ENCODE measurements around the gene GPR45. TPM values are rescaled to one million over a fixed set of nuclear protein-coding genes. Genes with fewer than 3 reads are reported as not detected.

GPR45 gene
- total and polyA plus RNA-seq, 2 of the 13 experiments (the other 11 are each of a cell fraction or from before 2014, with no cell fraction given) = not detected

DNA sequence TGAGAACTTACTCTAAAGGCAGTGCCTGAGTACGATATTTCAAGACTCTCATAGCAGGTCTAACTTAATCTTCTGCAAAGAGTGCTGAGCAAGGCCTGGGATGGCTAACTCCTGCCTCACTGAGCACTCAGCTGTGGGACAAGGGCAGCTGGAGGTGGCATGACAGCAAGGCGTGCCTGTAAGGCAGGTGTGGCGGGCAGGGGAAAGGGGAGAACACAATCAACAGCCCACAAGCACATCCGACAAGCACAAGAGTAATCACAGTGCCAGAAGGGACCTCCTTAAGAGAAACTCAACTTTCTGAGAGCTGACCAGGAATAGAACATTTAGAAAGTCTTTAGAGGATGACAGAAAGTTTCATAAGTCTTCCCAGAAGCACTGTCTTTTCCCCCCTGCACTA lies 42.0 kb downstream of the GPR45 start:
- H3K79me2 ChIP-seq (ENCODE audit: insufficient read depth, low read length) = no peaks in the 10 kb centered on the region
- ATAC-seq (no peak), DNase-seq (ENCODE audit: low spot score) (no peak), FAIRE-seq (no peak)
- no peak overlapping the region for H3K4me3 ChIP-seq (replicated peaks in 1 of 3; ENCODE audit: insufficient read depth in 1 of 3, low read depth in 2 of 3, low read length in 3 of 3)
- WGBS (ENCODE audit: low lambda C conversion rate) = 94% methylated on average over 4 of the region's 4 CpGs
- peaks cover 44 to 97% of the 10 kb centered on the region in 2 experiments for H3K36me3 ChIP-seq (replicated peaks in 1 of 2; ENCODE audit: control insufficient read depth in 1 of 2, insufficient read depth in 2 of 2, low read length in 2 of 2)
- H3K4me1 ChIP-seq (ENCODE audit: insufficient read depth, low read length) = no peaks in the 10 kb centered on the region
- intact Hi-C loops (cut with micrococcal nuclease; ENCODE audit: unreplicated experiment) (no loop called here), in situ Hi-C loops (cut with HindIII; ENCODE audit: extremely low pct_ligation_motif_present, low pct_unique_long_range_greater_than_20kb) (no loop called here)
- no peak overlapping the region for H2AFZ ChIP-seq (ENCODE audit: low read length)
- no peaks in the 10 kb centered on the region for H4K20me1 ChIP-seq (ENCODE audit: insufficient read depth, low read length)
- H3K27me3 ChIP-seq (ENCODE audit: control insufficient read depth in 1 of 2, insufficient read depth in 2 of 2, low read length in 2 of 2) = no peaks in the 10 kb centered on the region
- BruUV-seq (replicated peaks) = no TSS peak
- no peaks in the 10 kb centered on the region for H3K9me3 ChIP-seq (ENCODE audit: low read length)
- ChIA-PET CTCF (ENCODE audit: low intra/inter-chr PET ratio, low total read pairs) (no interaction called here), POLR2A (no interaction called here)
- no peak overlapping the region for H3K4me2 ChIP-seq (ENCODE audit: low read depth, low read length)
- no peak overlapping the region for H3K27ac ChIP-seq (ENCODE audit: extremely low read length, insufficient read depth, low read length)
- H3K9ac ChIP-seq (ENCODE audit: insufficient read depth, low read depth, low read length) = no peak overlapping the region
- TF ChIP-seq HNRNPL (IDR thresholded peaks at IDR 0.05; ENCODE audit: low read depth, low read length) (no peak), ZNF333 (CRISPR knock-in tag; IDR thresholded peaks at IDR 0.05; ENCODE audit: borderline replicate concordance) (no peak), ZNF772 (CRISPR knock-in tag; IDR thresholded peaks at IDR 0.05) (no peak), ZUFSP (CRISPR knock-in tag; IDR thresholded peaks at IDR 0.05; ENCODE audit: borderline replicate concordance) (no peak), ZSCAN22 (CRISPR knock-in tag; IDR thresholded peaks at IDR 0.05) (no peak), ZNF746 (CRISPR knock-in tag; IDR thresholded peaks at IDR 0.05) (no peak), NCOA1 (CRISPR knock-in tag; IDR thresholded peaks at IDR 0.05) (no peak), ZNF674 (CRISPR knock-in tag; IDR thresholded peaks at IDR 0.05; ENCODE audit: low read depth) (no peak), KDM4B (CRISPR knock-in tag; IDR thresholded peaks at IDR 0.05) (no peak), GZF1 (CRISPR knock-in tag; IDR thresholded peaks at IDR 0.05) (no peak), ZNF556 (CRISPR knock-in tag; IDR thresholded peaks at IDR 0.05; ENCODE audit: borderline replicate concordance) (no peak)
- TF ChIP-seq, protein P1, sequence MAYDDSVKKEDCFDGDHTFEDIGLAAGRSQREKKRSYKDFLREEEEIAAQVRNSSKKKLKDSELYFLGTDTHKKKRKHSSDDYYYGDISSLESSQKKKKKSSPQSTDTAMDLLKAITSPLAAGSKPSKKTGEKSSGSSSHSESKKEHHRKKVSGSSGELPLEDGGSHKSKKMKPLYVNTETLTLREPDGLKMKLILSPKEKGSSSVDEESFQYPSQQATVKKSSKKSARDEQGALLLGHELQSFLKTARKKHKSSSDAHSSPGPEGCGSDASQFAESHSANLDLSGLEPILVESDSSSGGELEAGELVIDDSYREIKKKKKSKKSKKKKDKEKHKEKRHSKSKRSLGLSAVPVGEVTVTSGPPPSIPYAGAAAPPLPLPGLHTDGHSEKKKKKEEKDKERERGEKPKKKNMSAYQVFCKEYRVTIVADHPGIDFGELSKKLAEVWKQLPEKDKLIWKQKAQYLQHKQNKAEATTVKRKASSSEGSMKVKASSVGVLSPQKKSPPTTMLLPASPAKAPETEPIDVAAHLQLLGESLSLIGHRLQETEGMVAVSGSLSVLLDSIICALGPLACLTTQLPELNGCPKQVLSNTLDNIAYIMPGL (CRISPR knock-in tag; IDR thresholded peaks at IDR 0.05; ENCODE audit: borderline replicate concordance in 1 of 2, low read depth in 1 of 2) = no peak
- TF ChIP-seq, protein P2, sequence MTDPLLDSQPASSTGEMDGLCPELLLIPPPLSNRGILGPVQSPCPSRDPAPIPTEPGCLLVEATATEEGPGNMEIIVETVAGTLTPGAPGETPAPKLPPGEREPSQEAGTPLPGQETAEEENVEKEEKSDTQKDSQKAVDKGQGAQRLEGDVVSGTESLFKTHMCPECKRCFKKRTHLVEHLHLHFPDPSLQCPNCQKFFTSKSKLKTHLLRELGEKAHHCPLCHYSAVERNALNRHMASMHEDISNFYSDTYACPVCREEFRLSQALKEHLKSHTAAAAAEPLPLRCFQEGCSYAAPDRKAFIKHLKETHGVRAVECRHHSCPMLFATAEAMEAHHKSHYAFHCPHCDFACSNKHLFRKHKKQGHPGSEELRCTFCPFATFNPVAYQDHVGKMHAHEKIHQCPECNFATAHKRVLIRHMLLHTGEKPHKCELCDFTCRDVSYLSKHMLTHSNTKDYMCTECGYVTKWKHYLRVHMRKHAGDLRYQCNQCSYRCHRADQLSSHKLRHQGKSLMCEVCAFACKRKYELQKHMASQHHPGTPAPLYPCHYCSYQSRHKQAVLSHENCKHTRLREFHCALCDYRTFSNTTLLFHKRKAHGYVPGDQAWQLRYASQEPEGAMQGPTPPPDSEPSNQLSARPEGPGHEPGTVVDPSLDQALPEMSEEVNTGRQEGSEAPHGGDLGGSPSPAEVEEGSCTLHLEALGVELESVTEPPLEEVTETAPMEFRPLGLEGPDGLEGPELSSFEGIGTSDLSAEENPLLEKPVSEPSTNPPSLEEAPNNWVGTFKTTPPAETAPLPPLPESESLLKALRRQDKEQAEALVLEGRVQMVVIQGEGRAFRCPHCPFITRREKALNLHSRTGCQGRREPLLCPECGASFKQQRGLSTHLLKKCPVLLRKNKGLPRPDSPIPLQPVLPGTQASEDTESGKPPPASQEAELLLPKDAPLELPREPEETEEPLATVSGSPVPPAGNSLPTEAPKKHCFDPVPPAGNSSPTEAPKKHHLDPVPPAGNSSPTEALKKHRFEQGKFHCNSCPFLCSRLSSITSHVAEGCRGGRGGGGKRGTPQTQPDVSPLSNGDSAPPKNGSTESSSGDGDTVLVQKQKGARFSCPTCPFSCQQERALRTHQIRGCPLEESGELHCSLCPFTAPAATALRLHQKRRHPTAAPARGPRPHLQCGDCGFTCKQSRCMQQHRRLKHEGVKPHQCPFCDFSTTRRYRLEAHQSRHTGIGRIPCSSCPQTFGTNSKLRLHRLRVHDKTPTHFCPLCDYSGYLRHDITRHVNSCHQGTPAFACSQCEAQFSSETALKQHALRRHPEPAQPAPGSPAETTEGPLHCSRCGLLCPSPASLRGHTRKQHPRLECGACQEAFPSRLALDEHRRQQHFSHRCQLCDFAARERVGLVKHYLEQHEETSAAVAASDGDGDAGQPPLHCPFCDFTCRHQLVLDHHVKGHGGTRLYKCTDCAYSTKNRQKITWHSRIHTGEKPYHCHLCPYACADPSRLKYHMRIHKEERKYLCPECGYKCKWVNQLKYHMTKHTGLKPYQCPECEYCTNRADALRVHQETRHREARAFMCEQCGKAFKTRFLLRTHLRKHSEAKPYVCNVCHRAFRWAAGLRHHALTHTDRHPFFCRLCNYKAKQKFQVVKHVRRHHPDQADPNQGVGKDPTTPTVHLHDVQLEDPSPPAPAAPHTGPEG (CRISPR knock-in tag; IDR thresholded peaks at IDR 0.05) = no peak
